CD4-positive, alpha-beta T cell treated with Interleukin-17A for 4 hours (primary cell): Measurements from ENCODE around the gene CAMTA2.
A peak's percentile ranks its signal among the peaks of the same experiment; 100 is the strongest.

Experiments used
- DNase-seq: peaks from one replicate; pipeline ENCODE4 v3.0.0-alpha.2; 2020; ENCODE audit warnings: mixed read lengths

The CAMTA2 gene

DNA sequence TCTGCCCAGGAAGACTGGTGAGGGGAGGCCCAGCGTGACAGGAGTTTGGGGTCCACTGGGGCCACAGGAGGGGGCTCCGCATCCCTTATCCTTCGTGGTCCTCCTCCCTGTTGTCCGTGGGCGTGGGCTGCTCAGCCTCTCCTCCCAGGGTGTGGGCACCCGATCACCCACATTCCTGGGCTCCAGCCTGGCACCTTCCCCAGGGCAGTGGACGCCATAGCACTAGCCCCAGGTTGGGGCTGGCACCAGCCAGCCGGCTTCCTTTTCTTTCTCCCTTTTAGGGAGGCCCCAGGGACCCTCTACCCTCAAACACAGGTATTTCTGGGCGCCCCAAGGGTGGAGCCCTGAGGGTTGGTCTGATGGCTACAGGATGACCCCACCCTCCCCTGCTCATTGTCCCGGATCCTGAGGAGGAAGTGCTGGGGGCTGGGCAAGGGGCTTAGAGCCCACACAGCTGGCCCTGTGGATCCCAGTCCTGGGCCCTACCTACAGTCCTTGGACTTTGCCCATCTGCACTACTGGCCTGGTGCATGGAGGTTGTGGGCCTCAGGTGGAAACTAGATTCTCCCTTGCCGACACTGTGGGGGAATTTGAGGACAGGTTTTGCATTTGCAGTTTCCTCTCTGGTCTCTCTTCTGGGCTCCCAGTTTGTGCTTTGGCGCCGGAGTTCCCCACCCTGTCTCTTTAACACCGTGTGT, 11.4 kb upstream of the CAMTA2 start:
- no peak for DNase-seq

DNA sequence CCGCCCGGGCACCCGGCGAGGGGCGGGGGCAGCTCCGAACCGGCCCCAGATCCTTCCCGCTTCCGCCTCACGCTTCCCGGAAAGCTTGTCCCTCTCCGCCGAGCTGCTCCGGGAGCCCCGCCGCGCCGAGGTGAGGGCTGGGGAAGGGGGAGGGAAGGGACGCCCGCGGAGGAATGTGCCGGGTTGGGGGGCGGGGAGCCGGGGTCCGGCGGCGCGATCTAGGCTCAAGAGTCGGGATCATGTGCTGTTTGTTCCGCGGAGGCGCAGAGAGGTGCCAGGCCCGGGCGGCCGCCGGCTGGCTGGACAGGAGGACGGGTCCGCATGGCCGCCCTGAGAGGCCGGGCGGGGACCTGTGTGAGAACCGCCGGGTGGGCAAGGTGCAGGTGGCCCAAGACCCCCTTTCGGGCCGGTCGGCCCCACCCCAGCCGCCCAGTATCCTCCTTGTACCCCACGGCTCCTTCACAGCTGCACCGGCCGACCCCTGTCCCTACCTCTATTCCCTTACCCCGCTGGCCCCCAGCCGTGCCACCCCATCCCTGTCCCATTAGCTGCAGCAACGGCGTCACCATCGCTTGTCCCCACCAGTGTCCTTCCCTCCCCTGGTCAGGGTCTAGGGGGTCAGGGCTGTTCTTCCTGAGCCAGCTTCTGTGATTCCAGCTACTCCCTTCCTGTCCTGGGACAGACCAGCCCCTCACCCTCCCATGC, 10.7 kb upstream of the CAMTA2 start:
- DNase-seq, result no peak

DNA sequence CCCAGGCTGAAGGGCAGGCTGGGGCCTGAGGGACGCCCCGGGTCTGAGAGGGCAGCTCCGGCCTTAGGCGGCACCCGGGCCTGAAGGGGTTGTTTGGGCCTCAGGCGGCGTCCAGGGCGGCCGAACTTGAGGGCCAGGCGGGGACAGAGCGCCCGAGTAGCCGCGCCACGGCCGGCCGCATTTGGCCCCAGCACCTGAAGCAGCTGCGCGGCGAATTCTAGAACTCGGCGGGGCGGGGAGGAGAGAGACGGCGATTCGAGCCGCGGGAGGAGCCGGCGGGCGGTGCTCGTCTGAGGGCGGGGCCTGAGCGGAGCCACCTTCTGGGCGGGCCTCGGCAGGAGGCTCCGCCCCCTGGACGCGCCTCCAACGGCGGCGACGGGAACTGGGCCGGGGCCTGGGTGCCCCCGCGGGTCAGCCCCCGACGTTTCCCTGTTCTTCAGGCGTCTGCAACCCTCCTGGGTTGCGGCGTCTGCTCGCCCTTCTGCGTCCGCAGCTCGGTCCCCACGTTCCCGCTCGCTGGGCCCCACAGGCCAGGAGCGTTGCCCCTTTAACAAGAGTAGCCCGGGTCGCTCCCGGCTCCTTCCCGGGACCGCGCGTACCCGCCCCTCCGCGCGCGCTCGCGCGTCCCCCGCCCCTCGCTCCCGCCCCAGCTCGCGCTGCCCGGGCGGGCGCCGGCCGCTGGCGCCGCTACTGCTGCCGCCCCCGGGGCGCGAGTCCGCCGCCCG, 10.0 kb upstream of the CAMTA2 start, which contains the start of the genes INCA1 and KIF1C:
Gene INCA1, minus strand, starts transcription at position 221 of the 725 bp plus-strand sequence. CDS start 3,085 bp downstream, outside the sequence.
Gene KIF1C, plus strand, starts transcription at position 649 of the 725 bp plus-strand sequence. CDS start 2,297 bp downstream, outside the sequence.
- DNase-seq, result peak; percentile 93

DNA sequence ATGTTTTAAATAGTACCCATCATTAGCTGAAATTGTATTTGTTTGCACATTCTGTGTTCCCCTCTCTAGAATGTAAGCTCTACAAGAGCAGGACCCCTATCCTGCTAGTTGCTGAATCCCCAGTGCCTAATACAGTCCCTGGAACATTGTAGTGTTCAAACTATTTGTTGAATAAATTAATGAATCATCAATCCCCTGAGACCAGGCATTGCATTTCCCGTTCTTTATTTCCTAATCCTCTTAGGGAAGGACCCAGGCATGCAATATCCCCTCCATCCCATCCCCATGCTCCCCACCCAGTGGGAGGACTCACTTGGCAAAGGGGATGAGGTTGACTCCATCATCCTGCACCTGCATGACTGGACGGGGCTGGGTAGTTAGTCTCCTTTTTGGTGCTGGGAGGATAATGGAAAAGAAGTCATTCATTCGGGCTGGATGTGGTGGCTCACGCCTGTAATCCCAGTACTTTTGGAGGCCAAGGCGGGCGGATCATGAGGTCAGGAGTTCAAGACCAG, 6.7 kb upstream of the CAMTA2 start:
- DNase-seq, result no peak

DNA sequence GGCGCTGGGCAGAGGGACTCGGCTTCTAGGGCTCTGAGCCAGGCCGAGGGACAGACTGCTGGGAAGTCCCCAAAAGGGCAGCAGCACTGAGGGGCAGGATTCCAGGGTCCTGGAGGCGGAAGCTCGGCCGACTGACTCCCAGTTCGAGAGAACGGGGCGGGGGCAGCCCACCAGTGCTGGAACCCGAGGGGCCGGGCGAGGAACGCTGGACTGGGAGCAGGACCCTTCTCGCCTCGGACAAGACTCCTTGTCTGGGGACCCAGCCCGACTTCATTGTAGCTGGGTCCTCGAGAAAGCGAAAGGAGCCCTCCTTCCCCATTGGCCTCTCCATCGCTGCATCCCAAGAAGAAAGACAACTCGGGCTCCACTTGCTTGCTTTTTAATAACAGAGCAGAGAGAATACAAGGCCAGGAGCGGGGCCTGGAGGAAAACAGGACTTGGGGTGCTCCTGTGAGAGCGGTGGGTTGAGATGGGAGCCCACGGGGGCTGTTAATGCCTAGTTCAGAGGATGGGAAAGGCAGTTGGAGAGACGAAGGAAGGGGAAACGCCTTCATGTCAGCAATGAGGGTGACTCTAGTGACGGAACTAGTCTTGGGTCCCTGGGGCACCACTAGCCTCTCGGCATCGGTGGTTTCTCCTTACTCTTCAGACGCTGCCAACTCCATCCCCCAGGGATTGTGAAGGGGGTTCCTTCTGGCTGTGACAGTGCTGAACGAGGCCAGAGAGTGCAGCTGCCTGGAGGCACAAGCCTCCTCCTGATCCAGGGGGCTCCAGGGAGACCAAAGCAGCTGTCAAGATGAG, 492 bp upstream of the CAMTA2 start:
- DNase-seq, result peak; percentile 13

DNA sequence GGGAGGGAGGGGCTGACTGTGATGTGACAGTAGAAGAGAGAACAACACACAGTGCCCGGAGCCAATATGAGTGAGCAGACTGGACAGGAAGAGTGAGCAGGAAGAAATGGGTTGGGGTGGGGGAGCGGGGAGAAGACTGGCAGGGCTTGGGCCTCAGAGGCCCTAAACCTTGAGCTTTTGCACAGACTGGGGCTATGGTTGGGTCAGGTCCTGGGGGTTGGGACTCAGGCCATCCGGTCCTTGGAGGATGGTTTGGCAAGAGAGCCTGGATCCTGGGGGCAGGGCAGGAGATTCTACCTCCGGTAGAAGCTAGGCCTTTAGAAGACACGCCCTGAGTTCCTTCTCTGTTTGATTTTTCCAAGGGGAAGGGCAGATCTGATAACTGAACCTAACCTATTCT, 1.1 kb downstream of the CAMTA2 start:
- DNase-seq, result no peak

DNA sequence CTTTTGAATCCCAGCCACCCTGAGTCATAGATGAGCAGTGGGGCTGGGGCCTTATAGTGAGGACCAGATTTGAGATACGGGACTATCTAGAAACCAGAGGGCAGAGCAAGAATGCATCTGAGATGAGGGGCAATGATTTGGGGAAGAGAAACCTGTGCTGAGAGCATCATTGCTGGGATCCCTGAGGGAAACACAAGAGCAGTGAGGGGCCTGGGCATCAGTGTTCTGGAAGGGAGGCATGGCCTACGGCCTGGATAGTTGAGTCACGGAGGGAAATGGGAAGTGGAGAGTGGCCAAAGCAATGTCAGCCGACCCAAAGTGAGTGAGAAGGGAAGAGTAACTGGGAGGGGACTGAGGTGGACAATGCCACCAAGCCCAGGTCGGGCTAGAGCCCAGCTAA, 5.2 kb downstream of the CAMTA2 start:
- no peak for DNase-seq

DNA sequence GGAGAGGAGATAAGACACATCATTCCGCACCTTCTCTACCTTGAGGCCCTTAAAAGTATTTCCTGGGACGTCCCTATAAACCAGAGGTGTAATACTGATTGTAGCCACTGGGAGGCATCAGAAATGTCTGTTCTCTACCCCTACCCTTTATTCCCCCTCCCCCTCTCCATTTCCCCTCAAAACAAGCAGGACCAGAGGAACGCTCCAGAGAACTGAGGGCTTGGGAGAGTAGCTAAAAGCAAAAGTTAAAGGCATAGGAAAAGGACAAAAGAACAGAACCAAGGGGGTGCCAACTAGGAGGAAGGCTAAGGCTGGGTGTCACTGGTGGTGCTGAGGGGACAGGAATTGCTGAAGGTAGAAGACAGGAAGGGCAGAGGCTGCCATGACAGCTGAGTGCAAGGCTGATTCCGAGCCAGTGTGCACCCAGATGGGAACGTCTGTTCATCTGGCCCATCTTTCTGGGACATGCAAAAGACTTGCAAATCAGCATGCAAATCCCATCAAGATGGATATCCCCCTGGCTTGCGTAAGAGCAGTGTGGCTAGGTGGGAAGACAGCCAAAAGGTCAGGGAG, 6.7 kb downstream of the CAMTA2 start:
- DNase-seq, result peak; percentile 69

DNA sequence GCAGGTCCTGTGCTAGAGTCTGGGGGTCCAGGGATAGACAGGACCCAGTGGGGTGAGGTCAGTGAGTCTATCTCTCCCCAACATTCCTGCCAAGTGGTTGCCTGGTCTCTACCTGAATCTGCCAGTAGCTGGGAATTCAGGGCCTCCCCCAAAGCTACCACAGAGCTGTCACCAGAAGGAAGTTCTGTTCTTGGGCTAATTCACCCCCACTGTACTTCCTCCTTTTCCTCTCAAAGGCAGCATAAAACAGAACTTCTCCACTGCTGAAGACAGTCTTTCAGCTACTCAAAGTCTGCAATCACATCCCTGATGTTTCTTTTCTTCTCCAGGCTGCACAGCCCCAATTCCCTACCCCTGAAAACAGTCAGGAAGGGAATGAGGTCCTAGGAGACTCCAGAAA, 8.7 kb downstream of the CAMTA2 start:
- no peak for DNase-seq

DNA sequence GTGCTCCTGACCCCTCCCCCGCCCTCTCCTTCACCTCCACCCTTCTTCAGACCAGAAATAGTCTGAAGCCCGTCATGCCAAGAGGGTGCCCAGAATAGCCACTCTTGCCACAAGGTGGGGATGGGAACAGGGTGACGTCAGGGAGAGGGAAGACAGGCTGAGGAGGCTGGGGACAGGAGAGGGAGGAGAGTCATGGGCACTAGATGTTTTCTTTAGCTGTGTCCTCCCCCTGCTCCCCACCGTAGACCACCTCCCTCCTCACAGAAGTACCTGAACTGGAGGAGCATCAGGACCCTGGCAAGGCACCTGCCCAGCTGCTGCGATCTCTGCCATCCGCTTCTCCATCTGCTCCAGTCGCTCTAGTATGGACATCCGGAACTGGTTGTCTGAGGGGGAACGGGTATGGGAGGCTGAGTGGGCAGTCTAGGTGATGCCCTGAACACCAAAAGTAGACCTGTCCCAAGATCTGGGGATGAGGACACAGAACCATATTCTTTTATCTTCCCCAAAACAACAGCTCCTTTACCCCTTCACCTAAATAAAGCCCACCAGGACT, 13.3 kb downstream of the CAMTA2 start:
- DNase-seq, result no peak

DNA sequence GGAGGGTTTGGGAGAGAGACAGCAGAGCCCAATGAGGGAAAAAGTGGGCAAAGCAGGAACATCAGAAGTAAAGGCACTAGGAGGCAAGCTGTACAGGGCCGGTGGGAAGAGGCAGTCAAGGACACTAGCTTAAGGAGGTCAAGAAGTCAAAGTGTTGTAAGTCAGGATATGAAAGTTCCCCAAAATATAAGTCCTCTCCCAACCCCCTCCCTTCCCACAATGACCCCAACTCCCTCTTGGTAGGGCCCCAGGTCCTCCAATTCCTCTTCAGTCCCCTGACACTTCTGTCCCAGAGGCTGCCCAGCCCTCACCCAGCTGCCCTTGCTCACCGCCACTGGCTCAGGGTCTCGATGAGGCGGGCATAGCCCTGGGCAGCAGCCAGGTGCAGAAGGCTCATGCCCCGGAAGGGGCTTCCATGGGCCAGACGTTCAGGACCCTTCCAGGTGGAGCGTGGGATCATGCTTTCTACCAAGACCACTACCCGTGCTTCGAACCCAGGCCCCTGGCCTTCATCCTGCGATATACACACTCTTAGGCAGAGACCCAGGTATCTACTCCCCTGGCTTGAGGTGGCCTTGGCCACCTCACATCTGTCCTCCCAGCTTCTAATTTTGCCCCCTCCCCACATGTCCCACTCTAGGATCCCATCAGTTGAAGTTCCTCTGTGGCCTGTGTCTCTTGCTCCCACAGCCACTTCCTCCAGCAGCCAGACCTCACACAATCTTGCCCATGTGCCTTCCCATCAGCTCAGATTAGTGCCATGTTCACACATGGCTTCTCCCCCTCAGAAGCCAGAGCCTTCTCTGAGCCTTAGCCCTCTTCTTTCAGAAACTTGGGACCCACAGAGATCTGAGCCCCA, 14.0 kb downstream of the CAMTA2 start:
- DNase-seq, result no peak

DNA sequence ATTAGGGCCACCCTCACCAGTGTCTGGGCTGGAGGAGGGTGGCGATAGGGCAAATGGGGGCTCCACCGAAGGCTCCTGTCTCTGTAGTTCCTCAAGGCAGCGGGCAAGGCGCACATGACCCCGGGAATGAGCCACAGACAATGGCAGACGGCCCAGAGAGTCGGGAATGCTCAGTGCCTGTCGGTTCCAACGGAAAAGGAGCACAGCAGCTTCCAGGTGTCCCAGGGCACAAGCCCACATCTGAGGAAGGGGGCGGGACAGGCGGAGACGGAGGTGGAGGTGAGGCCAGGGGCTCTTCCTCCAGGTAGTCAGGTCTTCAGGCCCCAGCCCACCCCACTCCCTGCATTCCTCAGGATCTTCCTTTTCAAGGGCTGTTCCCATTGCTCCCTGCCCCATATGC, 14.7 kb downstream of the CAMTA2 start:
- DNase-seq, result no peak

DNA sequence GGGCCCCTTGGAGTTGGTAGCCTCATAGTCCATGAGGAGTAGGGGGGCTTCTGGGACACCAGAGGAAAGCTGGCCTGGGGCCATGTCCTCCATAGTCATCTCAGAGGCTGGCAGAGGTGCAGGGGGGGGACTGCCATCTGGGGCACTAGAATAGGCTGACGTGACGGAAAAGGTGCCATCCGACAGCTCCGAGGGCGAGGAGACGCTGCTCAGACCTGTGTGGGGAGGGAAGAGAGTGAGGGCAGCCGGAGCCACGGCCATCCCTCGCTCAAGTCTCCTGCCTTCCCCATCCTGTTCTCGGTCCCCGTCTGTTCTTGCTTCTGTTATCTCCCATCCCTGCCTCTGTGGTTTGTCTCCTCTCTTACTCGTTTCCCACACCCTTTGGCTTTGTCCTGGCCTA, 15.2 kb downstream of the CAMTA2 start:
- no peak for DNase-seq

DNA sequence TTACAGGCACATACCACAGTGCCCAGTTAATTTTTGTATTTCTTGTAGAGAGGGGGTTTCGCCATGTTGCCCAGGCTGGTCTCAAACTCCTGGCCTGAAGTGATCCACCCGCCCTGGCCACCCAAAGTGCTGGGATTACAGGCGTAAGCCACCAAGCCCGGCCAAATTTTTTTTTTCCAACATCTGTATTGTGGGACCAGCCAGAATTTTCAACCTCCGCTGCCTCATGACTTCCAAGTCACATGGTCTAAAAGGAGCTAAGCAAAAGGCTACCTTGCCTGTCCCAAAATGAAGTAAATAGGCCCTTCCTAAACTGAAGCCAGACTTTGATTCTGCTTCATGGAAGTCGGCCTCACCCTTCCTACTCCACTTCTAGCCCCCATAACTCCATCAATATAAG, 15.6 kb downstream of the CAMTA2 start:
- no peak for DNase-seq

DNA sequence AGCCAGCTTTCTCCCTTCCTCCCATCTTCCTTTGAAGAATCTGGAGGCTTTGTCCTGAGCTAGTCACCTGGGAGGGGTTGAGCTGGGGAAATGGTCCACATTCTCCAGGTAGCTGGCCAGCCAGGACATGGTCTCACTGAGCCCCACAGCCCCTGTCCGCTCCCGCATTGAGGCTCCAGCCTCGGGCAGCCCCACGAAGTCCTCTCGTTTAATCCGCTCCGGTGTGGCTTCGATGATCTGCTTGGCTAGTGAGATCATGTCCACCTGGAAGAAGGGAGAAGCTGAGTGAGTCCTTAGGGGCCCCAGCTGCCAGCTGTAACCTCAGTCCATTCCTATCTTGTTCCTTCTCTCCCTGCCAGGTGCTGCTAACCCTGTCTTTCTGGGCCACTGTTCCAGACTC, 17.2 kb downstream of the CAMTA2 start:
- no peak for DNase-seq

DNA sequence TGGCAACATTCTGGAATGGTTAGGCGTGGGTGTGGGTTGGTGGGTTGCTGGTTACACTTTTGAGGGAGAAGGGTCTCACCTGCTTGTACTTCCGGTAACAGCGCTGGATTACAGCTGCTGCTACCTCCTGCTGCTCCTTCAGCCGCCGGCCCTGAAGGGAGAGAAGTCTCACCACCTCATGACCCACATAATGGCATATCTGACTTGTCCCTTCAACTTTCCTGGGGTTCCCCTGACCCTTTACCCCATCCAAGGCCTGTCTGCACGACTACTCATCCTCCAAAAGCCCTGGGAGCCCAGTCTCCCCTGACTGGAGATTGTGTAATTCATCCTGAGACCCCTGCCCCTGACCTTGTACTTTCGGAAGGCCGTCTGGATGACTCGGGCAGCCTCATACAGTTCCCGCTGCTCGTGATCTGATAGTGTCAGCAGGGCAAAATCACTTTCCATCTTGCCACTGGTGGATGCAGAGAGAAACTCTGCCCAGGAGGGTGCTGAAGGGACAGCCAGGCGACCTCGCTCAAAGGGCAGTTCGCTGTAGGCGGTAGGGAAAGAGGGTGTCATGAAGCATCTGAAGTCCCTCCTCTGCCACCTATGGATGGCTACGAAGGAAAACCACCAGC, 17.8 kb downstream of the CAMTA2 start:
- no peak for DNase-seq

DNA sequence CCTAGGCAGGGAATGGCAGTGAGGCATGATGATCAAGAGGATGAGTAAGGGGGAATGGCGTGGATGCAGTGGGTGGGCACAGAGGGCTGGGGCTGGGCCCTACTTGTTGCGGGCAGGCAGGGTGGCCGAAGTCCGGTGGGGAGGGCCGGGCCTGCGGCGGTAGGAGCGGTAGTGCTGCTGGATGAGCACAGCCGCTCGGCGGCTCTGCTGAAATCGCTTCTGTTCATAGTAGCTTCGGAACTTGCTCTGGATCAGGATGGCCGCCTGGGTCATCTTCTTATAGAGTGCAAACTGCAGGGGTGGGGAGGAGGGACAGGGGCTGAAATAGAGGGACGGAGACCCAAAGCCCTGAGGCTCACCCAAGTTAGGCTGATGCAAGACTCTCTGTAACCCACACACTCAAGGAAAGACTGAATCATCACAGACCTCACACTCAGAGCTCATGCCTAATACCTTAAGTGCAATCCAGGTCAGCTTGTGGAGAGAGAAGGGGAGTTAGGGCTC, 18.4 kb downstream of the CAMTA2 start:
- no peak for DNase-seq

DNA sequence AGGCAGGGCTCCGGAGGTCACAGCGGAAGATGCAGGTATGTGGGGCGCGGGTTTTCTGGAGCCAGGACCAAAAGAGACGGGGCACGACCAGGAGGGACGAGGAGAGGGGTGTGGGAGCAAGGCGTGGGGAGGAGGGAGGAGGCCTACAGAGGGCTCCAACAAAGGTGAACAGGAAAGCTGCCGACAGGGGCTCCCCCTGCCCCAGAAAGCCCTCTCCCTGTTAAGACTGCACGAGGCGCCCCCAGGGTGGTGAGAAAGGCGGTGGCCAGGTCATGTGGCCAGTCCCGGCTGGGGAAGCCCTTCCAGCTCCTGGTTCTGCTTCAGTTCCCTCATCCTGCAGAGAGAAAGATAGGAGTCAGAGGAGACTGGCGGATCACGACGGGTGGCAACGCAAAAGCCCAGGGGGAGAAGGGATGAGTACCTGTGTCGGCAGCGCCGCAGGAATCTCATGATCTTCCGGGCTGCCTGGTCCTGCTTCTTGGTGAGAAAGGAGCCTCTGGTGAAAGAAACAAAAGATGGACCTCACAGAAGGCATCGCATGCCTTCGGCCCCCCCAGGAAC, 18.9 kb downstream of the CAMTA2 start:
- no peak for DNase-seq

DNA sequence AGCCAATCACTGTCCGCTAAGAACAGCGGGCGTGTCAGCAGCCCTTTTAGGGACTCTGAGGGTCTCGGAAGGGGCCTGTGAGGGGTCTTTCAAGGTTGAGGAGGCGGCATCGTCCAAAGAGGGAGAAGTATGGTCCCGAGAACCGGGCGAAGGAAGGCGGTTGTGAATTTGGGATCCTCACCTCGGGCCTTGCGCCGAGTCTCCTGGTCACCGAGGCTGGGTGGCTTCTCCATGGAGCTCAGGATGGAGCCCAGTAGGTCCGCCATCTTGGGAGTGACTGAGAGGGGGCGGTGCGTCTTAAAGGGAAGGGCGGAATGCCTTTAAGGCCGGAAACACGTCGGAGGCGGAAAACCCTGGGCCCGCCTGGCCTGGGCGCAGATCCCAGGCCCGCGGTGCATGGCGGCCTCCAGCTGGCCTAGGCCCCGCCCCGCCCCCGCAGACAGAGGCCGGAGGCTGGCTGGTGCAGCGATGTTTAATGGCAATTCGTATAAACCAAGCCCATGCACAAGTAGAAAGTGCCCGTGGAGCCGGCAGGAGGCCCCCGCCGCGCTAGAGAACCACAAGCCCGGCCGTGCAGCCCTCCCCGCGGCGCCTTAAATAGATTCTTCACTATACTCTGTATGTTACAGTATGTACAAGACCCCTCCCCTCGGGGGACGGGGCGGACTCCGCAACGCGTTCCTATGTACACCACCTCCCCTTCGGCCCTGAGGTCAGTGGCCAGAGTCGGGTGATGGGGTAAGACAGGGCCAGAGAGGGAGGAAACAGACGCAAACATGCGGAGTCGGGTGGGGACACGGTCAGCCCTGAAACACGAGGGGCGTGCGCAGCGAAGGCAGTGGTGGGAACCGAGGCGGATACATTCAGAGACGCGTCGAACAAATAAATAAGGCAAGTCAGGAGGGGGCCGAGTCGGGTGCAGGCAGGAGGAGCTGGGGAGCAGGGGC, 19.7 kb downstream of the CAMTA2 start, which contains the start of gene SPAG7:
Gene SPAG7, minus strand, starts transcription at position 279 of the 947 bp plus-strand sequence. Its CDS starts 13 bp downstream, at position 266.
- peak; percentile 94 for DNase-seq
